Gastrocnemius medialis (tissue), 4 donors: ENCODE results near the gene KDM3B. TPM values are rescaled to one million over a fixed set of nuclear protein-coding genes. Genes with fewer than 3 reads are reported as not detected.

Experiments used
- ATAC-seq, 2 donors: fragments of 150-250 bp; one replicate each; pipeline ENCODE4 v1.9.1; 2016
- DNase-seq, 2 donors: peaks; one replicate each; pipeline ENCODE4 v3.0.0-alpha.2; 2019
- H3K27ac ChIP-seq, 4 donors: fragments of 200-600 bp; sonication (generic); 1 replicate in 1 of 4; 2 replicates in 3 of 4; pipeline ENCODE4 v1.5.1; 2016 to 2018; ENCODE audit warnings: mild to moderate bottlenecking in 2 of 4, moderate library complexity in 1 of 4
- H3K27me3 ChIP-seq, 3 donors: fragments of 200-600 bp; sonication (generic) in 2 of 3; 1 replicate in 1 of 3; 2 replicates in 2 of 3; pipeline versions ENCODE4 v1.5.1 to v1.6.0; 2016 to 2019; ENCODE audit warnings: mild to moderate bottlenecking in 1 of 3, moderate library complexity in 1 of 3
- H3K36me3 ChIP-seq, 2 donors: fragments of 200-600 bp; sonication (generic) in 1 of 2; one replicate each; pipeline ENCODE4 v1.5.1; 2017 to 2018
- H3K4me1 ChIP-seq, 2 donors: fragments of 200-600 bp; sonication (generic) in 1 of 2; one replicate each; pipeline ENCODE4 v1.5.1; 2016 to 2017; ENCODE audit warnings: mild to moderate bottlenecking in 2 of 2
- H3K4me3 ChIP-seq, 4 donors: fragments of 200-600 bp; sonication (generic) in 3 of 4; 1 replicate in 1 of 4; 2 replicates in 3 of 4; pipeline ENCODE4 v1.5.1; 2016 to 2019; ENCODE audit warnings: mild to moderate bottlenecking in 2 of 4
- H3K9me3 ChIP-seq, 3 donors: fragments of 200-600 bp; sonication (generic) in 2 of 3; 1 replicate in 1 of 3; 2 replicates in 2 of 3; pipeline ENCODE4 v1.5.1; 2016 to 2019
- CTCF ChIP-seq, 5 experiments: fragments of 450-650 bp in 3 of 5; fragments of 200-600 bp in 2 of 5; sonication (generic) in 2 of 5; IDR thresholded peaks in 4 of 5; conservative IDR thresholded peaks in 1 of 5; 1 replicate in 4 of 5; 2 replicates in 1 of 5; pipeline ENCODE4 v1.5.1; 2016 to 2019; ENCODE audit warnings: antibody characterized with exemption in 5 of 5, mild to moderate bottlenecking in 3 of 5, moderate library complexity in 3 of 5
- POLR2A ChIP-seq, 2 donors: fragments of 450-650 bp; IDR thresholded peaks; one replicate each; pipeline ENCODE4 v1.6.1; 2017; ENCODE audit warnings: antibody characterized with exemption in 2 of 2, mild to moderate bottlenecking in 2 of 2, moderate library complexity in 2 of 2
- in situ Hi-C, 4 donors: fragments of 200-750 bp; cut with MboI; loops; one replicate each; pipeline versions ENCODE4 v1.15.0 to v1.8.0; 2017; ENCODE audit warnings: low sequenced_read_pairs in 4 of 4
- intact Hi-C: fragments of 100-400 bp; cut with DNase I; formaldehyde crosslinking; loops from one replicate; pipeline ENCODE4 v1.15.1; 2023; ENCODE audit warnings: low total_unique reads
- total RNA-seq, 4 donors: library from RNA; depleted of rRNA; stranded (reverse); fragments of >200 nt; gene quantifications; one replicate each; pipeline versions ENCODE4 v1.1.0 to v1.2.3, GENCODE V29; 2016

Gene KDM3B
- total RNA-seq, 4 donors from 2014 or later, result 49.4 to 100 (median 74.2) TPM

GRCh38 chr5:138468966-138469539 is 116.6 kb downstream of the KDM3B start:
- H3K9me3 ChIP-seq, result no peaks in the 10 kb centered on the region
- H3K27me3 ChIP-seq, result peaks cover 0 to 6% (median 0%) of the 10 kb centered on the region in 3 donors
- H3K4me1 ChIP-seq, result peaks cover 7 to 15% of the 10 kb centered on the region in 2 donors
- in situ Hi-C loops (loop anchor here in 1 of 4 donors (5.0 kb wide), 1 partner anchor 33 kb away; no protein-coding TSS in a partner anchor), intact Hi-C loops (loop anchor here (10.0 kb wide), 1 partner anchor 796 kb away; no protein-coding TSS in a partner anchor)
- DNase-seq (no peak), ATAC-seq (no peak)
- peak overlapping the region in 1 of 4 donors; percentile 42 for H3K27ac ChIP-seq
- TF ChIP-seq POLR2A (IDR thresholded peaks at IDR 0.05) (no peak), CTCF (IDR thresholded peaks at IDR 0.05 in 4 of 5, conservative IDR thresholded peaks at IDR 0.05 in 1 of 5) (no peak)
- no peak overlapping the region for H3K4me3 ChIP-seq
- H3K36me3 ChIP-seq, result no peaks in the 10 kb centered on the region

- TF ChIP-seq POLR2A (IDR thresholded peaks at IDR 0.05) (no peak), CTCF (IDR thresholded peaks at IDR 0.05 in 4 of 5, conservative IDR thresholded peaks at IDR 0.05 in 1 of 5) (no peak)
- no peaks in the 10 kb centered on the region for H3K36me3 ChIP-seq
- intact Hi-C loops, result loop anchor here (10.0 kb wide), 1 partner anchor 795 kb away; no protein-coding TSS in a partner anchor
- DNase-seq, result no peak
- H3K9me3 ChIP-seq, result no peaks in the 10 kb centered on the region
- no peak overlapping the region for H3K4me3 ChIP-seq
- peaks cover 7 to 15% of the 10 kb centered on the region in 2 donors for H3K4me1 ChIP-seq
- H3K27me3 ChIP-seq, result peaks cover 0 to 6% (median 0%) of the 10 kb centered on the region in 3 donors
- peak overlapping the region in 1 of 4 donors; percentile 42 for H3K27ac ChIP-seq
- in situ Hi-C loops, result loop anchor here in 1 of 4 donors (5.0 kb wide), 1 partner anchor 33 kb away; no protein-coding TSS in a partner anchor
- no peak for ATAC-seq
Measured at GRCh38 chr5:138469540-138470321, 117.2 kb downstream of the KDM3B start.

GRCh38 chr5:138470322-138471051 is 118.0 kb downstream of the KDM3B start:
- in situ Hi-C loops, result no loop called here
- H3K36me3 ChIP-seq, result no peaks in the 10 kb centered on the region

GRCh38 chr5:138471052-138471361 is 118.5 kb downstream of the KDM3B start:
- Histone ChIP-seq H3K36me3 (no peaks in the 10 kb centered on the region), H3K9me3 (no peaks in the 10 kb centered on the region), H3K4me1 (peaks cover 4 to 10% of the 10 kb centered on the region in 2 donors), H3K27ac (no peak overlapping the region), H3K4me3 (no peak overlapping the region), H3K27me3 (peaks cover 0 to 3% (median 0%) of the 10 kb centered on the region in 3 donors)
- DNase-seq (no peak), ATAC-seq (no peak)
- TF ChIP-seq POLR2A (IDR thresholded peaks at IDR 0.05), result no peak
- intact Hi-C loops (no loop called here), in situ Hi-C loops (no loop called here)

More at GRCh38 chr5:138470322-138471051, 118.0 kb downstream of the KDM3B start:
- DNase-seq (no peak), ATAC-seq (no peak)
- intact Hi-C loops, result no loop called here
- peak overlapping the region in 1 of 4 donors; percentile 42 for H3K27ac ChIP-seq
- H3K4me3 ChIP-seq, result no peak overlapping the region
- H3K27me3 ChIP-seq, result peaks cover 0 to 6% (median 0%) of the 10 kb centered on the region in 3 donors
- H3K4me1 ChIP-seq, result peaks cover 7 to 15% of the 10 kb centered on the region in 2 donors
- TF ChIP-seq POLR2A (IDR thresholded peaks at IDR 0.05) (no peak), CTCF (IDR thresholded peaks at IDR 0.05 in 4 of 5, conservative IDR thresholded peaks at IDR 0.05 in 1 of 5) (no peak)
- no peaks in the 10 kb centered on the region for H3K9me3 ChIP-seq
